ENCODE data around the gene SPRED3.

DNA sequence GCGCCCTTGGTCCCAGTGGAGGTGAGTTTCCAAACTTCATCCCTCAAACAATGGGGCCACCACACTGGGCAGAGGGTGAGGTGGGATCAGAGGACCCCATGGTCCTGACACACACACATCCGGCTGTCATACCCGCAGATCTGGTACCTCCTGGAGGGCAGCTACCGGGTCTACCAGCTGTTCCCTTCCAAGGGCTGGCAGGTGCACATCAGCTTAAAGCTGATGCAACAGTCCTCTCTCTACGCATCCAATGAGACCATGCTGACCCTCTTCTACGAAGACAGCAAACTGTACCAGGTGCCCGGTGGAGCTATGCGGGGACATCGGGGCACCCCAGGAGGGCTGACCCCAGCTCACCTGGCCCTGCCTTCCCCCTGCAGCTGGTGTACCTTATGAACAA, 28.1 kb upstream of the SPRED3 start:
- TF ChIP-seq, protein P1, sequence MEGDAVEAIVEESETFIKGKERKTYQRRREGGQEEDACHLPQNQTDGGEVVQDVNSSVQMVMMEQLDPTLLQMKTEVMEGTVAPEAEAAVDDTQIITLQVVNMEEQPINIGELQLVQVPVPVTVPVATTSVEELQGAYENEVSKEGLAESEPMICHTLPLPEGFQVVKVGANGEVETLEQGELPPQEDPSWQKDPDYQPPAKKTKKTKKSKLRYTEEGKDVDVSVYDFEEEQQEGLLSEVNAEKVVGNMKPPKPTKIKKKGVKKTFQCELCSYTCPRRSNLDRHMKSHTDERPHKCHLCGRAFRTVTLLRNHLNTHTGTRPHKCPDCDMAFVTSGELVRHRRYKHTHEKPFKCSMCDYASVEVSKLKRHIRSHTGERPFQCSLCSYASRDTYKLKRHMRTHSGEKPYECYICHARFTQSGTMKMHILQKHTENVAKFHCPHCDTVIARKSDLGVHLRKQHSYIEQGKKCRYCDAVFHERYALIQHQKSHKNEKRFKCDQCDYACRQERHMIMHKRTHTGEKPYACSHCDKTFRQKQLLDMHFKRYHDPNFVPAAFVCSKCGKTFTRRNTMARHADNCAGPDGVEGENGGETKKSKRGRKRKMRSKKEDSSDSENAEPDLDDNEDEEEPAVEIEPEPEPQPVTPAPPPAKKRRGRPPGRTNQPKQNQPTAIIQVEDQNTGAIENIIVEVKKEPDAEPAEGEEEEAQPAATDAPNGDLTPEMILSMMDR (conservative IDR thresholded peaks at IDR 0.05; ENCODE audit: low read length), result no peak
- no peak for TF ChIP-seq EZH2phosphoT487 (IDR thresholded peaks at IDR 0.05; ENCODE audit: borderline replicate concordance, low read depth, low read length)

Measured in OCI-LY7 (cell line).